ENCODE data around the gene CBLN1.
"Not testable (repeated sequence)": the region's sequence is repeated elsewhere in the genome, so short reads cannot be mapped to it uniquely, and the experiment has no call there.

Gene CBLN1

DNA sequence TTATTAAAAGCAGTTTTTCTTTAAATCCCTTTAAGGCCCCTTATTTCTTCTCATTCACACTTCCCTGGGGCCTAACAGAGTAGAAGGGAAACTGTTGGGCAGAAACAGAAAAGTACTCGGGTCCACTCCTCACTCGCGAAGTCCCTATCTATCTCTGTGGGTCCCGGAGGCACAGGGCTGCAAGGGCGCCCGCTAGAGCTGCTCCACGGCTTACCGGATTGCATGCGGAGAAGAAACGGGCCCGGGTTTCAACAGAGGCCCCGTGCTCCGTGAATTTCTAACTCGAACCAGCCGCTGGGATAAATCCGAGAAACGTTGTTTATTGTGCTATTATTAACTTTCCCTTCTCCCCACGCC lies 4.3 kb downstream of the CBLN1 start:
- DNase-seq = no peak

DNA sequence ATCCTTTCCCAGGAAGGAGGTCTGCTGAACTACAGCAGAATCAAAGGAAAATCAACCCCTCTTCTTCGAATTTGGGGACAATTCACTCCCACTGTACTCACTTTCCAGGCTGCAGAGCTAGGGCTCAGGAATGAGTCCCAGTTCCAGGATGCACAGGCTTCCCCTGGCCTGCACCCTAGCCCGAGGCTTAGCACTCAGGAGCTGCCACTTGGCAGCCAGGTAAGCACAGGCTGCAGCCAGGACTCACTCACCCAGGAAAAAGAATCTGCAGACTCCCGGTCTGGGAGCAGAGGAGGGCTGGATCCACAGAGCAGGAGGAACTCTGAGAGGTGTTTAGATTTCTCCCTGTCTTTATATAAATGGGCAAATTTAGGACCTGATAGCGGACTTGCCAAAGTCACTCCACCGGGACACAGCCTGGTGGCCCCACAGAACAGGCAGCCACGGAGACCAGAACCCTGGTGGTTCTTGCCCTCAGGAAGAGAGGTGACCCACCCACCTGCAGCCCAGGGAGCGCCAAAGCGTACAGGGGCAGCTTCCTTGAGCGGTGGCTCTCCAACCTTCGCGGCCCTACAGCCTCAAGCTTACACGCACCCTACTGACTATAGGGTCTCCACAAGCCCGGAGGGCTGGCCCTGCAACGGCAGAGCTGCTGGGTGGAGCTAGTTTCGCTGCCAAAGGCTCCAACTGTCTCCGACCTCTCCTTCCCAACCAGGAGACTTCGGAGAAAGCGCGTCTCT lies 4.8 kb downstream of the CBLN1 start:
- DNase-seq = no peak

DNA sequence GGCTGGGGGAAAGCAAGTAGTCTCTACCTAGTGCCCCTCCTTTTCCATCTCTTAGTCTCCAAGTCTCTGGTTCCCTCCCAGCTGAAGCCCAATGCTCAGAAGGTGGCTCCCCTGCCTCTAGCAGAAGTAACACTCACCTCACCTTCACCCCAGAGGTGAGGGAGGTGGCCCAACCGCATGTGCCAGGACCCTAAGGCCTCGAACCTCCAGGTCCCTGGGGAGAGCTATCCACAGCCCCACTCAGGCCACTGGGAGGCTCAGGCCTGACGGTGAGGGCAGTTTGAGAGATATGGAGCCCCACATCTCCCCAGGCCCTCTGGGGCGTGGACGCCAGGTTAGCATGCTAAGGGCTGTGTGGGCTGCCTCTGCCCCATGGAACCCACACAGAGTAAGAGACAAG lies 5.8 kb downstream of the CBLN1 start:
- DNase-seq = no peak

DNA sequence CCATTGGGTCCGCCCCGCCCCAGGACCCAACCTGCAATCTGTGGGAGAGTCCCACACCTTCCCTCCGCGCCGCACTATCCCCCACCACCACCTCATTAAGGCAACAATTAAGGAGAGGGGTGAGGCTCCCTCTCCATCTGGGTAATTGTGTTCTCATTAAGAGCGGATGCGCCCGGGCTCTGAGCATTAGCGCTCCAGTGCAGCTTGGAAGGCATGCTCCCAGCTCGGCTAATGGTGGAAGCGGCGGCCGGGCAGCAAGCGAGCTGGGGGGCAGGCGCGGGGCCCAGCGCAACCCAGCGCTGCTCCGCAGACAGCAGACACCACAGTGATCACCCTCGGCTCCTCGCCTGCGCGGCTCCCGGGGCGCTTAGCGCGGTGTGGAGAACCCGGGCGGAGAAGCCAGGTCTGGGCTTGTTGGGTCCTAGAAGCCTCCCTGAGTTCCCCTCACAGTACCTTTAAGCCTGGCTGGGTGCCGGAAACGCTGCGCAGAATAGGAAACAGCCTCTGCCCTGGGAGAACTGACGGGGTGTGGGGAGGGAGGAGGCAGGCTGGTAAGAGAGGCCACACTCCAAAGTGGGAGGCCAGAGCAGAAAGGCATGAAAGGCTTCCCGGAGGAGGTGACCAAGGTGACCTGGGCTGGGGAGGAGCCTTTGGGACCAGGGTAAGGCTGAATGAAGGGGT lies 6.4 kb downstream of the CBLN1 start:
- DNase-seq = no peak

DNA sequence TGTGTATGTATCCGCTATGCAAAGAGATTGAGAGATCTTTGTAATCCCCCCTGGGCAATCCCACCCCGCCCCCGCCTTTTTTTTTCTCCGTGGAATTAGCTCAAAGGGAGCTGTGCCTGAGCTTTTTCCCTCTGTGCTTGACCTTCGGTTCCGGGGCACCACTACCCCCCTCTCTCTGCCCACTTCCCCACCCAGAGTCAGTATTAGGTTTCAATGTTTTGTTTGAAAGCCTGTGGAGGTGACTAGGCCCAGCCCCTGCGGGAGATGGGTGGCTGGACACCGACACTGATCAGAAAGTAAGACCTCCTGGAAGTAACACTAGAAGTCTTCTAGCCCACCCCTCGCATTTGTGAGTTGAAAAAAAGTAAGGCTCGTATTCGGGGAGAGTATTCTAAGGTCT lies 7.0 kb downstream of the CBLN1 start:
- no peak for DNase-seq

DNA sequence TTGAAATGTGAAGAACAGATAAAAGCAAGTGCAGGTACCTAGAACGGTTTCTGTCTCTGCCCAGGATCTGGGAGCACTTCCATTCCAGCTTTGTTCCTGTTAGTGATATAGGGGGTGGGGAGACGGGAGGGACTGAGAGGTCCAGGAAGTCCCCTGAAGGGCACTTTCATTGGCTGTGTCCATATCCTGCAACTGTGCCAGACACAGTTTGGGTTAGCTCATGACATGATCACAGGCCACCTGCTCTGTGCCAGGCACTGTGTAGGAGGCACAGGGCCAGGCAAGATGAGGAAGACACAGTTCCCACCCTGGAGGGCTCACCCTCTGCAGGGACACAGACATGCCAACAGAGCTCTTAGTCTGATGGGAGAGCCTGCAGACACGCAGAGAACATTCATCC lies 7.9 kb downstream of the CBLN1 start:
- DNase-seq = no peak

DNA sequence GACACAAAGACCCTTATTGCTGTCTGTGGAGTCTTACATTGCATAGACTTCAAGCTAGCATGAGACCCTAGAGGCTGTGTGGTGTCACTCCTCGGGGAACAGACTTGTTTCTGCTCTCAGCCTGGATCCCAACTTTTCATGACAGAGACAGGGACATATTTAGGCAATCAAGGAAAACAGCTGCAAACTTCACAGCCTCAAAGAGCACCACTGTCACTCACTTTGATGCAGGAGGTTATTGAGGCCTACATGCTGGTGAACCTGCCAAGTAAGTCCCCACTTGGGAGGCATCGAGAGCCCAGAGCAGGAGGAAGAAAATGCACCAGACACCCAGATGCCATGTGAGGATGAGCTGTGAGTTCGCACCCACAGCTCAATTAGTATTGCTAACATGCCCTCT lies 10.3 kb downstream of the CBLN1 start:
- no peak for DNase-seq

DNA sequence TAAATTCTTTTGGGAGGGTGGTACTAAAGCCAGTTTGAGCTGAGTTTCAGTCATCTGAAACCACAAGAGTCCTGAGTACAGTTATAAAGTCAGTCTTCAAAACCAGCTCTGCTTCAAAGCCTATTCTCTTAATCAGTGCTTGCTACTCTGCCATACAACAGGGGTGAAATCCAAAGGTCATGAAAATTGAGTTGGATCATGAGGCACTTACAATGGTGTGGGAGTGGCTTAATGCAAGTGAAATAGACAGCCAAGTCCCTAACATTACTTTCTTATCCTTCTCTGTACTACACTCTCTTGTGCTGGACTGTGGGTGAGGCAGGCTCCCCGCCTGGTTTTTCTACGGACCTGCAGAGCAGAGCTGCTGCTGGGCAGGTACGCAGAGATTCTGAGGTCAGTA lies 12.4 kb downstream of the CBLN1 start:
- DNase-seq = no peak

DNA sequence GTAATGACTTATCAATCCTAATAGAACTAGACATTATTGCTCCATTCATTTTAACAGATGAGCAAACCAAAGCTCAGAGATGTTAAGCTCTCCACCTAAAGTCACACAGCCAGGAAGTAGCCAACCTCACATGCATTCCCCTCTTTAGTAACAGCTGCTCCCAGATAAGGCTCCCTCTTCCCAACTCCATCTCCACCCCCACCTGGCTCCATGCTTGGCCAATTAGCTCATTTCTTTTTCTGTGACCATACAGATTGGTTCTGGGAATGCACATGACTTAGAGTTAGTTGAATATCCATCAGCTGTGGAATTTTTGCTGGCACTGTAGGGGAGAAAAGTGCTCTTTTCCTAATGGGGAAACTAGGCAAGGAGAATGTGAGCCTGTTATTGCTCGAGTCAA lies 13.0 kb downstream of the CBLN1 start:
- no peak for DNase-seq

DNA sequence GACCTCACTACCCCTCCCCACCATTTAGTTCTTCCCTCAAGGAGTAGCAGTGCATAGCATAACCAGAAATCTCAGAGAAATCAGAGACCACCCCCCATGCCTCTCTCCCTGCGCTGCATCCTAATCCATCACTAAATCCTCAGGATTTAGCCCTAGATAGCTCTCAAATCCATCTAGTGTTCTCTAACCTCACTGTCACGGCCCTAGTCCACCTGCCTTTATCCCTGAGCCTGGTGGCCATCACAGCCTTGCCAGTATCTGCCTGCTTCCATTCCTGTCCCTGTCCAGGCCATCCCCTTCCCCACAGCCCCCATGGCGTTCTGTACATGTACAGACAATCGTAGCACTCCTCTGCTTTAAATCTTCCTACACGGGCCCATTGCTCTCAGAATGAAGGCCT lies 19.1 kb downstream of the CBLN1 start:
- no peak for DNase-seq

DNA sequence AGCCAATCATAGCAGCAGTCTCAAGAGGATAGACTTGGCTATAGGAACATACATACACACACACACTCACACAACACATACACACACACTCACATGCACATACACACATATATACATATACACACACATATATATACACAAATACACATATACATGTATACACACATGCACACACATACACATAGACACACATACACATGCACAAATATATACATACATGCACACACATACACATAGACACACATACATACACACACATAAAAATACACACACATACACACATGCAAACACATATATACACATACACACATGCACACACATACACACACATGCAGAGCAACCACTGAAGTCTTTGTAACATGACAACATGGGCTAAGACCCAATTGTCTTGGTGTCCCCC lies 19.7 kb downstream of the CBLN1 start:
- DNase-seq = no peak

DNA sequence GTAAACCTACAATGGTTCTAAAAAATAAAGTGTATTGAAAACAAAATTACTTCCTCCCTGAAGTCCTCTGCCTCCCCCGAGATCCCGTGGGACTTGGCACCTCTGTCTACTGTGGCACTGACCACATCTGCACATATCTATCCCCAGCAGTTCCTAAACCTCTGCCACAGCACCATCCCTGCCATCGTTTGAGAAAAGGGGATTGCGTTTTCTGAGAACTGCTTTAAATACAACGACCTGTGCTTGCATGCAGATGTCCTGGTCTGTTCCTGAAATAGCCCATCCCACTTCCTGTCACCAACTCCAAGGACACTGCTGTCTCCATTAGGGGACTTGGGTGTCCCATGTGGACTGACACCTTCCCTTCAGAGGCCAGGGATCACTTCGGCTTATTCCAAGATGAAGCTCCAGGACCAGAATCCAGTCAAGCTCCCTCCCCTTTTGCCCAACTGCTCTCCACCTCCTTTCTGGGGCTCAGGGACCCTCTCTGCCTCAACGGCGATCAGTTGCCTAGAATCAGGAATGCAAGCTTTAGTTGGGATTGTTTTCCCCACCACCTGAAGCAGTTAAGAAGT lies 20.6 kb downstream of the CBLN1 start:
- no peak for DNase-seq

DNA sequence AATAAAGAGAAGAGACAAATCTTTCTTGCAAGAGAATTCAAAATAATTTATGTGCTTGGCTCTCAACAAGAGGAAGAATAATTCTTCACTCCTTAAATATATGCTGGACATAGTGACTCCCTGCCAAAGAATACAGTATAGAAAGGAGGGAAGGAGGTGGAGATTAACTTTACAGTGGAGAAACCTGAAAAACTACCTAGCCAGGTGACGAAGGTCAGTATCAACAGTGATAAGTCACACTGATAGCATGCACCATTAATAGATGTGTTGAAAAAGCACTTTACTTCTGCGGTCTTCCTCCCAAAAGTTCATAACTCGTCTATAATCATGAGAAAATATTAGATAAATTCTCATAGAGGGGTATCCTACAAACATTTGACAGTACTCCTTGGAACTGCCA lies 21.4 kb downstream of the CBLN1 start:
- DNase-seq = no peak

DNA sequence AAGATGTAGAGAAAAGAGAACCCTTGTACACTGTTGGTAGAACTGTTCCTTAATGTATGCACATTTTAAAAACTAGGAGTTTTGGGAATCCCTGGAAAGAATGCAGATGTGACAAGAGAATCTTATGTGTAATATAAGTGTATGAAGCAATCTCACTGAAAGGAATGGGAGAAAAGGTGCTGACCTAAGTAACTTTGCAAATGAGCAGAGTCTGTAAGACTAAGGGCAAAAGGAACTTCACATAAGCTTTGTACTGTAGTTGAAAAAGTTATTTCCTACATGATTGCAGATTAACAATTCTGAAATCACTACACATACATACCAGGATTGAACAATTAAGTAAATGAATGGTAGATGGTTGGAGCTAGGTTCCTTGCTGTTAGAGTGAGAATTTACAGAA lies 22.3 kb downstream of the CBLN1 start:
- no peak for DNase-seq

DNA sequence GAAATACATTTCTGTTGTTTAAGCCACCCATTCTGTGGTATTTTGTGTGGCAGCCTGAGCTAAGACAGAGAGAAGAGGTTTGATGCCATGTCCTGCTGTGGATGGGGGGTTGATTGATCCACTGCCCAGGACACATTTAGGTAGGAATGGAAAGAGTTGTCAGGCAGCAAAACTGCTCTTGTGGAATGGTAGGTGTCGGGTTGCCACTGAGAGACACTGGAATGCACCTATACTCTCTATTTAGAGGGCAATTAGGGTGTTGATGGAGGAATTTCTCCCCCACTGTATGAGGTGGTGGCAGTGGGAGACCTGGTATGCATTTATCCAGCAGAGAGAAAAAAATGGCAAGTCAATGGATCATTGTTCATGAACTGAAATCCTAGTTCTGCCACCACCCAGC lies 30.9 kb downstream of the CBLN1 start:
- no peak for DNase-seq

DNA sequence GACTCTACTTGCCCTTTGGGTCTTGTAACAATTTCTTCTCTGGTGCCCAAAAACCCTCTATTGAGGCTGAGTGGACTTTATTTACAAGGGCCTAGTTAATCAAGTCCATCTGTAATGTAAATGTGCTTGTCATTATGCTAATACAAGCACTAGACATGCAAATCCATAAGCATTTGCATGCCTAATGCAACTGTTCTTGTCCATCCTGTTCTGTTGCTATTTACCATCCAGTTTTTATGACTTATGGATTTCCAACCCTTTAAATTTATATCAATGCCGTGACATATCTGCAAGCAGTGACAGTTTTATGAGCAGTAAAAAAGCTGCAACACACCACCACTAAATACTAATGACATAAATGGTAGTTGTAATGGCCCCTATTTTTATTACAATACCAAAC lies 33.4 kb downstream of the CBLN1 start:
- DNase-seq = no peak

DNA sequence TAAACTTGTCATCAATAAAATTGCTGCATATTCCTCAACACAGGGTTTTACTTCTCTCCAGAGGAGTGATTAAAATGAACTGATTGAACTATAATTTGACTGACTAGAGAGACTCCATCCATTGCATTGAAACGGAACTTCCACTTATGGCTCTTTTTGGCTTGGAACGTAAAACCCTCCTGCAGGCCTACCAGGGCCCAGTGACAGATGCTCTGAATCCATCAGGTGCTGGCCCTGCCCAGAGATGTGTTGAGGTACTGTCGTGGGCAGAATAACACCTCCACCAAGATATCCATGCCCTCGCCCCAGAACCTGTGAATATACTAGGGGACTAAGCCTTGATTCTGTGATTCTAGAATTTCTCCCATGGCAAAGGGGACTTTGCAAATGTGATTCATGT lies 45.4 kb downstream of the CBLN1 start:
- no peak for DNase-seq

DNA sequence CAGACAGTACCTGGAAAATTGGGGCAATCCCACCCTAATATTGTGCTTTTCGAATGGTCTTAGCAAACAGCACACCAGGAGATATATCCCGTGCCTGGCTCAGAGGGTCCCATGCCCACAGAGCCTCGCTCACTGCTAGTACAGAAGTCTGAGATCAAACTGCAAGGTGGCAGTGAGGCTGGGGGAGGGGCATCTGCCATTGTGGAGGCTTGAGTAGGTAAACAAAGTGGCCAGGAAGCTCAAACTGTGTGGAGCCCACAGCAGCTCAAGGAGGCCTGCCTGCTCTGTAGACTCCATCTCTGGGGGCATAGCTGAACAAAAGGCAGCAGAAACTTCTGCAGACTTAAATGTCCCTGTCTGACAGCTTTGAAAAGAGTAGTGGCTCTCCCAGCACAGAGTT lies 53.3 kb downstream of the CBLN1 start:
- not testable (repeated sequence) for DNase-seq

All from MV-4-11 (cell line).